ENCODE data around the gene GALNT17.

- TF ChIP-seq CTCF (IDR thresholded peaks at IDR 0.05), result no peak
- TF ChIP-seq POLR2AphosphoS5 (IDR thresholded peaks at IDR 0.05; ENCODE audit: low read depth, low read length), result no peak
Observed at GRCh38 chr7:71509381-71509780, 377.4 kb downstream of the GALNT17 start.
